Activated naive CD4-positive, alpha-beta T cell treated with anti-CD3 and anti-CD28 coated beads, Interleukin-2, amount 50 U/mL, for 72 hours (primary cell): ENCODE measurements around the gene PTPN22. TPM values are rescaled to one million over a fixed set of nuclear protein-coding genes. Genes with fewer than 3 reads are reported as not detected.

Experiments used
- ATAC-seq, 2 donors: fragments of 150-1000 bp; cut with Tn5 transposase; 2 replicates each; pipeline ENCODE4 v1.10.0; 2021; ENCODE audit warnings: mild to moderate bottlenecking in 2 of 2, moderate library complexity in 2 of 2
- DNase-seq, 2 donors: peaks; one replicate each; pipeline ENCODE4 v3.0.0; 2021 to 2022; ENCODE audit warnings: low spot score in 2 of 2
- H3K27ac Mint-ChIP-seq, 2 donors: one replicate each; pipeline ENCODE4 v1.8.0; 2022; ENCODE audit warnings: mild to moderate bottlenecking in 2 of 2, mixed read lengths in 2 of 2
- H3K36me3 Mint-ChIP-seq, 2 donors: one replicate each; pipeline ENCODE4 v1.8.0; 2022; ENCODE audit warnings: mixed read lengths in 2 of 2
- H3K9me3 Mint-ChIP-seq, 2 donors: one replicate each; pipeline ENCODE4 v1.8.0; 2022; ENCODE audit warnings: mixed read lengths in 2 of 2
- total RNA-seq, 2 donors: library from RNA; stranded (reverse); gene quantifications; one replicate each; pipeline ENCODE4 v1.2.3, GENCODE V29; 2022

PTPN22 gene
- total RNA-seq, 2 donors from 2014 or later, result 54.4 to 55.3 TPM

- Mint-ChIP-seq H3K27ac (no peak overlapping the region), H3K36me3 (peaks cover 12 to 38% of the 10 kb centered on the region in 2 donors)
Measured at GRCh38 chr1:113895098-113895497, 23.6 kb upstream of the PTPN22 start.

GRCh38 chr1:113893267-113893666 is 21.8 kb upstream of the PTPN22 start:
- Mint-ChIP-seq H3K9me3 (no peaks in the 10 kb centered on the region), H3K36me3 (peaks cover 1 to 20% of the 10 kb centered on the region in 2 donors), H3K27ac (peak overlapping the region in 1 of 2 donors; percentile 19)
- ATAC-seq (no peak), DNase-seq (no peak)

More at GRCh38 chr1:113895098-113895497, 23.6 kb upstream of the PTPN22 start:
- no peak for DNase-seq
- ATAC-seq, result no peak
- H3K9me3 Mint-ChIP-seq, result no peaks in the 10 kb centered on the region

- Mint-ChIP-seq H3K27ac (peak overlapping the region in 1 of 2 donors; percentile 22), H3K36me3 (peaks cover 0 to 10% of the 10 kb centered on the region in 2 donors), H3K9me3 (no peaks in the 10 kb centered on the region)
- DNase-seq (no peak), ATAC-seq (no peak)
Measured at GRCh38 chr1:113891631-113892220, 20.2 kb upstream of the PTPN22 start.

- peaks cover 0 to 7% of the 10 kb centered on the region in 2 donors for H3K36me3 Mint-ChIP-seq
- ATAC-seq, result peak in 1 of 2 donors; percentile 60
- no peak overlapping the region for H3K27ac Mint-ChIP-seq
- H3K9me3 Mint-ChIP-seq, result no peaks in the 10 kb centered on the region
- DNase-seq, result no peak
Measured at GRCh38 chr1:113890816-113891215, 19.3 kb upstream of the PTPN22 start.

GRCh38 chr1:113887402-113888175 is 16.1 kb upstream of the PTPN22 start, which contains the start of gene BCL2L15:
Gene BCL2L15 (minus strand): TSS chr1:113887581. CDS start chr1:113887375, 206 bp downstream.
- ATAC-seq (no peak), DNase-seq (no peak)
- Mint-ChIP-seq H3K9me3 (no peaks in the 10 kb centered on the region), H3K27ac (peak within 1 kb of the TSS in 1 of 2 donors; percentile 10), H3K36me3 (peaks cover 0 to 5% of the 10 kb centered on the region in 2 donors)

GRCh38 chr1:113886417-113887401 is 15.2 kb upstream of the PTPN22 start:
- H3K36me3 Mint-ChIP-seq, result no peaks in the 10 kb centered on the region
- no peak for ATAC-seq
- peak overlapping the region in 1 of 2 donors; percentile 10 for H3K27ac Mint-ChIP-seq
- no peak for DNase-seq
- no peaks in the 10 kb centered on the region for H3K9me3 Mint-ChIP-seq

- Mint-ChIP-seq H3K36me3 (peaks cover 0 to 10% of the 10 kb centered on the region in 2 donors), H3K9me3 (no peaks in the 10 kb centered on the region), H3K27ac (no peak overlapping the region)
- ATAC-seq (no peak), DNase-seq (no peak)
Measured at GRCh38 chr1:113881661-113882060, 10.1 kb upstream of the PTPN22 start.

GRCh38 chr1:113879739-113880038 is 8.2 kb upstream of the PTPN22 start:
- no peak for DNase-seq
- no peak for ATAC-seq
- H3K36me3 Mint-ChIP-seq, result peaks cover 0 to 10% of the 10 kb centered on the region in 2 donors
- H3K27ac Mint-ChIP-seq, result no peak overlapping the region
- H3K9me3 Mint-ChIP-seq, result peaks cover 0 to 6% of the 10 kb centered on the region in 2 donors

GRCh38 chr1:113876176-113876575 is 4.7 kb upstream of the PTPN22 start:
- H3K9me3 Mint-ChIP-seq, result peaks cover 0 to 6% of the 10 kb centered on the region in 2 donors
- ATAC-seq (no peak), DNase-seq (no peak)
- H3K36me3 Mint-ChIP-seq, result peaks cover 5 to 10% of the 10 kb centered on the region in 2 donors
- H3K27ac Mint-ChIP-seq, result peak overlapping the region in 1 of 2 donors; percentile 69

- peaks cover 0 to 6% of the 10 kb centered on the region in 2 donors for H3K9me3 Mint-ChIP-seq
- peaks cover 6 to 8% of the 10 kb centered on the region in 2 donors for H3K36me3 Mint-ChIP-seq
- DNase-seq (no peak), ATAC-seq (no peak)
- H3K27ac Mint-ChIP-seq, result peak overlapping the region in 1 of 2 donors; percentile 69
Measured at GRCh38 chr1:113875714-113876113, 4.2 kb upstream of the PTPN22 start.

- Mint-ChIP-seq H3K27ac (peak overlapping the region; percentile 69 to 88), H3K9me3 (peaks cover 0 to 6% of the 10 kb centered on the region in 2 donors), H3K36me3 (peaks cover 5 to 12% of the 10 kb centered on the region in 2 donors)
- peak; percentile 57 to 71 for ATAC-seq
- DNase-seq, result no peak
Measured at GRCh38 chr1:113874012-113874879, 2.7 kb upstream of the PTPN22 start.

GRCh38 chr1:113872219-113872935 is 865 bp upstream of the PTPN22 start:
- DNase-seq (no peak), ATAC-seq (peak; percentile 12 to 15)
- H3K9me3 Mint-ChIP-seq, result peaks cover 0 to 6% of the 10 kb centered on the region in 2 donors
- H3K36me3 Mint-ChIP-seq, result peaks cover 5 to 17% of the 10 kb centered on the region in 2 donors
- H3K27ac Mint-ChIP-seq, result peak overlapping the region; percentile 93 to 100

GRCh38 chr1:113870778-113871177 is 734 bp downstream of the PTPN22 start:
- DNase-seq (no peak), ATAC-seq (no peak)
- peak overlapping the region; percentile 93 to 100 for H3K27ac Mint-ChIP-seq
- peaks cover 5 to 17% of the 10 kb centered on the region in 2 donors for H3K36me3 Mint-ChIP-seq
- H3K9me3 Mint-ChIP-seq, result peaks cover 0 to 6% of the 10 kb centered on the region in 2 donors

GRCh38 chr1:113868387-113869083 is 3.0 kb downstream of the PTPN22 start:
- DNase-seq, result no peak
- H3K9me3 Mint-ChIP-seq, result no peaks in the 10 kb centered on the region
- peak; percentile 66 to 71 for ATAC-seq
- peaks cover 17 to 23% of the 10 kb centered on the region in 2 donors for H3K36me3 Mint-ChIP-seq
- peak overlapping the region; percentile 93 to 100 for H3K27ac Mint-ChIP-seq

GRCh38 chr1:113861641-113862040 is 9.9 kb downstream of the PTPN22 start:
- Mint-ChIP-seq H3K9me3 (no peaks in the 10 kb centered on the region), H3K36me3 (peaks cover 6 to 50% of the 10 kb centered on the region in 2 donors), H3K27ac (no peak overlapping the region)
- ATAC-seq (no peak), DNase-seq (no peak)
